HepG2 (cell line): Measurements from ENCODE around the gene EFNB1. TPM values are rescaled to one million over a fixed set of nuclear protein-coding genes. Genes with fewer than 3 reads are reported as not detected.

ENCODE experiments used
- ATAC-seq: fragments of 200-7000 bp; cut with Tn5 transposase; 3 replicates; pipeline ENCODE4 v1.9.1; 2020; ENCODE audit warnings: mild to moderate bottlenecking, moderate library complexity
- BruUV-seq: library from RNA; stranded (reverse); fragments of 400-500 nt; replicated peaks from 2 replicates; lab custom pipeline; 2021; lab: Mats Ljungman, UMichigan
- CTCF ChIA-PET: fragments of 300-600 bp; formaldehyde crosslinking; extraction: SDS; loops from one replicate; lab custom pipeline; 2021; ENCODE audit warnings: low total read pairs, inconsistent platforms, low intra/inter-chr PET ratio; lab: Yijun Ruan, JAX
- POLR2A ChIA-PET: fragments of 350-600 bp; sonication (Branson Sonifier 250); formaldehyde crosslinking; loops from one replicate; lab custom pipeline; 2020; ENCODE audit warnings: antibody characterized with exemption, inconsistent platforms; lab: Yijun Ruan, JAX
- DNase-seq: peaks from one replicate; pipeline ENCODE4 v3.0.0-alpha.2; 2015; ENCODE audit warnings: low spot score
- FAIRE-seq: peaks from 3 replicates; lab custom pipeline; 2011; peaks lifted over from hg19 to GRCh38; lab: Jason Lieb, UNC
- H2AFZ ChIP-seq: one replicate; pipeline ENCODE4 v1.6.1; 2011; ENCODE audit warnings: low read length, inconsistent platforms
- H3K27ac ChIP-seq: fragments of 300-600 bp; 3 replicates; pipeline ENCODE4 v1.8.0; 2011; ENCODE audit warnings: mixed run types, mild to moderate bottlenecking, mixed read lengths, low read length, inconsistent platforms; ENCODE audit not compliant: insufficient read depth; ENCODE audit errors: extremely low read length
- H3K27me3 ChIP-seq, 2 experiments: fragments of 200-600 bp in 1 of 2; 2 replicates in 1 of 2; 3 replicates in 1 of 2; pipeline versions ENCODE4 v1.6.0 to v1.8.0; 2011; ENCODE audit warnings: low read length in 2 of 2, mild to moderate bottlenecking in 2 of 2, moderate library complexity in 2 of 2, inconsistent platforms in 1 of 2; ENCODE audit not compliant: insufficient read depth in 2 of 2, control insufficient read depth in 1 of 2
- H3K36me3 ChIP-seq, 2 experiments: fragments of 200-600 bp in 1 of 2; replicated peaks in 1 of 2; 2 replicates in 1 of 2; 3 replicates in 1 of 2; pipeline versions ENCODE4 v1.5.1 to v1.8.0; 2011; ENCODE audit warnings: low read length in 2 of 2, inconsistent platforms in 1 of 2; ENCODE audit not compliant: insufficient read depth in 2 of 2, control insufficient read depth in 1 of 2
- H3K4me1 ChIP-seq: 2 replicates; pipeline ENCODE4 v1.5.1; 2012; ENCODE audit warnings: low read length, inconsistent platforms; ENCODE audit not compliant: insufficient read depth
- H3K4me2 ChIP-seq: 2 replicates; pipeline ENCODE4 v1.6.0; 2011; ENCODE audit warnings: low read depth, low read length, inconsistent platforms
- H3K4me3 ChIP-seq, 3 experiments: fragments of 200-600 bp in 1 of 3; sonication (generic), shearing (Covaris generic) in 1 of 3; replicated peaks in 1 of 3; 2 replicates each; pipeline ENCODE4 v1.5.1; 2011 to 2016; ENCODE audit warnings: low read length in 3 of 3, inconsistent platforms in 2 of 3, low read depth in 2 of 3, mild to moderate bottlenecking in 2 of 3, control low read depth in 1 of 3, mixed read lengths in 1 of 3; ENCODE audit not compliant: insufficient read depth in 1 of 3
- H3K79me2 ChIP-seq: one replicate; pipeline ENCODE4 v1.6.1; 2011; ENCODE audit warnings: low read length, inconsistent platforms; ENCODE audit not compliant: insufficient read depth
- H3K9ac ChIP-seq: 2 replicates; pipeline ENCODE4 v1.6.0; 2011; ENCODE audit warnings: mild to moderate bottlenecking, low read depth, low read length, inconsistent platforms; ENCODE audit not compliant: insufficient read depth
- H3K9me3 ChIP-seq: 2 replicates; pipeline ENCODE4 v1.5.1; 2012; ENCODE audit warnings: mild to moderate bottlenecking, low read length
- H4K20me1 ChIP-seq: 2 replicates; pipeline ENCODE4 v1.6.0; 2011; ENCODE audit warnings: inconsistent platforms, mild to moderate bottlenecking, low read length, moderate library complexity; ENCODE audit not compliant: insufficient read depth
- HDAC1 ChIP-seq: sonication (generic); formaldehyde crosslinking; IDR thresholded peaks from 2 replicates; pipeline ENCODE4 v1.5.1; 2020; ENCODE audit warnings: mild to moderate bottlenecking, missing genetic modification reagents
- HNF4G ChIP-seq, 2 experiments: sonication (generic) in 1 of 2; formaldehyde crosslinking in 1 of 2; IDR thresholded peaks; 2 replicates each; pipeline versions ENCODE4 v1.4.0 to v1.6.1; 2011 to 2020; ENCODE audit warnings: borderline replicate concordance in 2 of 2, low read depth in 2 of 2, mild to moderate bottlenecking in 2 of 2, low read length in 1 of 2, missing genetic modification reagents in 1 of 2, moderate library complexity in 1 of 2
- HOXD1 ChIP-seq: sonication (generic); formaldehyde crosslinking; IDR thresholded peaks from 2 replicates; pipeline ENCODE4 v1.5.0; 2020; ENCODE audit warnings: missing genetic modification reagents
- KLF6 ChIP-seq: IDR thresholded peaks from 2 replicates; pipeline ENCODE4 v1.8.0; 2016; ENCODE audit warnings: missing biosample characterization, missing genetic modification reagents
- NCOA2 ChIP-seq: sonication (generic); formaldehyde crosslinking; IDR thresholded peaks from 2 replicates; pipeline ENCODE4 v1.8.0; 2022; ENCODE audit warnings: inconsistent platforms
- PAXIP1 ChIP-seq: sonication (generic); formaldehyde crosslinking; conservative IDR thresholded peaks from 2 replicates; pipeline ENCODE4 v1.4.0; 2020; ENCODE audit warnings: mild to moderate bottlenecking, missing genetic modification reagents, moderate library complexity
- ZBTB20 ChIP-seq: sonication (generic); formaldehyde crosslinking; IDR thresholded peaks from 2 replicates; pipeline ENCODE4 v1.8.1; 2023; ENCODE audit warnings: missing genetic modification reagents, low read depth, mild to moderate bottlenecking, borderline replicate concordance
- ZBTB7A ChIP-seq: sonication (generic); formaldehyde crosslinking; IDR thresholded peaks from 2 replicates; pipeline ENCODE4 v1.8.0; 2022; ENCODE audit warnings: mild to moderate bottlenecking, missing genetic modification reagents
- ZNF367 ChIP-seq: sonication (generic); formaldehyde crosslinking; IDR thresholded peaks from 2 replicates; pipeline ENCODE4 v1.4.0; 2020; ENCODE audit warnings: missing genetic modification reagents, borderline replicate concordance
- ZNF383 ChIP-seq: sonication (generic); formaldehyde crosslinking; IDR thresholded peaks from 2 replicates; pipeline ENCODE4 v1.4.0; 2020; ENCODE audit warnings: missing genetic modification reagents, mild to moderate bottlenecking, borderline replicate concordance
- ZNF577 ChIP-seq: sonication (generic); formaldehyde crosslinking; IDR thresholded peaks from 2 replicates; pipeline ENCODE4 v1.4.0; 2020; ENCODE audit warnings: mild to moderate bottlenecking, low read depth, missing genetic modification reagents, borderline replicate concordance
- ZNF772 ChIP-seq: sonication (generic); formaldehyde crosslinking; IDR thresholded peaks from 2 replicates; pipeline ENCODE4 v1.5.0; 2020; ENCODE audit warnings: mild to moderate bottlenecking, missing genetic modification reagents
- WGBS: methylation state at CpG from one replicate; pipeline ENCODE4 v1.1.6; 2017; ENCODE audit warnings: low lambda C conversion rate; 5-methylcytosine and 5-hydroxymethylcytosine counted together
- in situ Hi-C: cut with HindIII; loops from 2 replicates; pipeline ENCODE4 v1.10.0; 2017; ENCODE audit warnings: low pct_unique_long_range_greater_than_20kb; ENCODE audit not compliant: extremely low pct_ligation_motif_present
- intact Hi-C: fragments of 100-400 bp; cut with micrococcal nuclease; formaldehyde crosslinking; loops from one replicate; pipeline ENCODE4 v1.10.0; 2022; ENCODE audit not compliant: unreplicated experiment
- polyA plus RNA-seq, 8 experiments: library from polyadenylated mRNA; depleted of rRNA in 3 of 8; stranded (reverse) in 7 of 8; unstranded in 1 of 8; fragments of >200 nt; fragmentation: Illumina TruSeq in 4 of 8; extraction: Trizol in 4 of 8; gene quantifications; 2 replicates each; pipeline versions ENCODE4 v1.2.1 to v1.2.3, GENCODE V29; 2011 to 2016; ENCODE audit warnings: low read depth in 4 of 8, missing spikeins in 1 of 8, mixed read lengths in 1 of 8; ENCODE audit not compliant: insufficient read depth in 1 of 8
- total RNA-seq, 5 experiments: library from RNA; depleted of rRNA; stranded (reverse); fragments of >200 nt; fragmentation: Illumina TruSeq; extraction: Trizol; gene quantifications; 2 replicates each; pipeline ENCODE4 v1.2.3, GENCODE V29; 2016; ENCODE audit warnings: low read depth in 1 of 5

EFNB1 gene
- total and polyA plus RNA-seq, 2 of the 13 experiments (the other 11 are each of a cell fraction or from before 2014, with no cell fraction given) = 4.0 to 4.1 TPM

DNA sequence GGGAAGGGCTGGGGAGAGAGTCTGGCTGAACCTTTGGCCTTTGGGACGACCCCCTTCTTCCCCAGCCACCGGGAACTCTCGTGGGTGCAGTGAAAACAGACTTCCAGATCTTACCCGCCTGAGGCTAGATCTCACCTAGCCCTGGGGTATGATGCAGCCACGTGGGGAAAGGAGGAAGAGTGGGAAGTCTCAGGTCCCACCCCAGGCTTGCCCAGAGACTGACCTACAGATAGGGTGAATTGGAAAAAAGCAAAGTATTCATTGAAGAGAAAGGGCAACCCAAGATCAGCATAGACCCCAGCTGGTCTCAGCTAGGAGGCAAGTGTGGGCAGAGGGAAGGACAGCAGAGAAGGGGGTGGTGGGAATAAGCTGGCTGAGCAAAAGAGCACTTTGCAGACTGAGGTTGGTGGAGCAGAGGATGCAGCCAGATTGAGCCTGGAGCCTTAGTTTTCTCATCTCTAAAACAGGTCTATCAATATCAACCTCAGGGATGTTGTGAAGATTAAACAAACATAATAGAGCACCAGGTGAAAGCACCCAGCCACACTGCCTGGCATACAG lies 4.2 kb upstream of the EFNB1 start (continued):
- no peak for TF ChIP-seq PAXIP1
- TF ChIP-seq ZNF772 = no peak
- no peak for TF ChIP-seq NCOA2 (CRISPR knock-in tag)
- TF ChIP-seq ZNF367 (CRISPR knock-in tag) = no peak
- TF ChIP-seq KLF6 (CRISPR knock-in tag) = no peak
- TF ChIP-seq, all 625 proteins: peak for 0

- Histone ChIP-seq H3K9ac (no peak overlapping the region), H3K9me3 (no peaks in the 10 kb centered on the region), H3K27ac (no peak overlapping the region), H3K27me3 (no peaks in the 10 kb centered on the region), H3K4me2 (peak overlapping the region; percentile 39; the same call in 1 of the 2 replicates), H2AFZ (no peak overlapping the region), H3K4me1 (peaks cover 26% of the 10 kb centered on the region), H3K4me3 (peak overlapping the region in 1 of 3 experiments; percentile 28; a peak in 2 of 6 replicates), H3K79me2 (no peaks in the 10 kb centered on the region), H3K36me3 (no peaks in the 10 kb centered on the region), H4K20me1 (no peaks in the 10 kb centered on the region)
- POLR2A ChIA-PET = no interaction called here
- ATAC-seq (peak; percentile 15; the same call in 2 of the 3 replicates), FAIRE-seq (peak; percentile 52), DNase-seq (peak; percentile 29)
- WGBS = 0% methylated on average over 2 of the region's 10 CpGs
- in situ Hi-C loops (loop anchor here (5.0 to 10.0 kb wide), 5 partner anchors 208 to 558 kb away; no protein-coding TSS in a partner anchor), intact Hi-C loops (no loop called here)
- CTCF ChIA-PET = no interaction called here
- BruUV-seq = no TSS peak
- TF ChIP-seq ZBTB7A (no peak), HDAC1 (CRISPR knock-in tag) (peak; percentile 51; the same call in 1 of the 2 replicates), ZNF577 (no peak), ZBTB20 (CRISPR knock-in tag) (no peak), HOXD1 (CRISPR knock-in tag) (no peak), HNF4G (IDR thresholded peaks at IDR 0.05; ENCODE audit: borderline replicate concordance, low read depth, low read length) (peak; percentile 41; the same call in 1 of the 2 replicates), HNF4G (CRISPR knock-in tag; IDR thresholded peaks at IDR 0.05; ENCODE audit: borderline replicate concordance, low read depth) (no peak), ZNF383 (CRISPR knock-in tag) (no peak)
These were observed 2.5 kb upstream of the EFNB1 start for GRCh38 chrX:68826113-68826980.
